GM23248 (cell line): ENCODE results near the gene GOSR1.

Experiments
- EZH2 ChIP-seq: fragments of 200-600 bp; sonication (generic); IDR thresholded peaks from 2 replicates; pipeline ENCODE4 v1.6.1; 2018; ENCODE audit warnings: antibody characterized with exemption, mild to moderate bottlenecking; ENCODE audit not compliant: insufficient read depth, poor library complexity, severe bottlenecking
- EZH2phosphoT487 ChIP-seq: fragments of 200-600 bp; sonication (generic); IDR thresholded peaks from 2 replicates; pipeline ENCODE4 v1.6.1; 2018; ENCODE audit warnings: antibody characterized with exemption, moderate library complexity, mild to moderate bottlenecking, low read depth; ENCODE audit not compliant: insufficient read depth

- TF ChIP-seq EZH2 (no peak), EZH2phosphoT487 (no peak)
Measured at GRCh38 chr17:30526401-30526800, 49.2 kb downstream of the GOSR1 start.
